GM12878 (cell line): ENCODE measurements around the gene DCLK2. TPM values are rescaled to one million over a fixed set of nuclear protein-coding genes. Genes with fewer than 3 reads are reported as not detected.

Experiments used
- ATAC-seq: fragments of 200-7000 bp; cut with Tn5 transposase; 3 replicates; pipeline ENCODE4 v1.9.1; 2020; ENCODE audit warnings: mild to moderate bottlenecking, moderate library complexity
- BruUV-seq: library from RNA; stranded (reverse); fragments of 400-500 nt; replicated peaks from 2 replicates; lab custom pipeline; 2021; lab: Mats Ljungman, UMichigan
- CTCF ChIA-PET: fragments of 300-600 bp; sonication (Branson Sonifier 250); formaldehyde crosslinking; extraction: SDS; loops from one replicate; lab custom pipeline; 2021; ENCODE audit warnings: inconsistent platforms; lab: Yijun Ruan, JAX
- POLR2A ChIA-PET: fragments of 350-600 bp; formaldehyde crosslinking; extraction: SDS; loops from one replicate; lab custom pipeline; 2021; ENCODE audit warnings: inconsistent platforms; lab: Charles Lee
- RAD21 ChIA-PET: fragments of 300-600 bp; sonication (Branson Sonifier 250); formaldehyde crosslinking; loops from one replicate; lab custom pipeline; 2023; ENCODE audit warnings: antibody characterized with exemption; ENCODE audit not compliant: unreplicated experiment; lab: Charles Lee
- SMC1A ChIA-PET: fragments of 300-600 bp; sonication (Branson Sonifier 250); formaldehyde crosslinking; loops from one replicate; lab custom pipeline; 2023; ENCODE audit not compliant: unreplicated experiment, uncharacterized antibody; lab: Charles Lee
- DNase-seq: peaks from one replicate; pipeline ENCODE4 v3.0.0-alpha.2; 2011; ENCODE audit warnings: low read depth, low spot score
- FAIRE-seq: peaks from 3 replicates; lab custom pipeline; 2011; peaks lifted over from hg19 to GRCh38; lab: Jason Lieb, UNC
- H2AFZ ChIP-seq: 2 replicates; pipeline ENCODE4 v1.6.0; 2011; ENCODE audit warnings: low read depth, low read length, control low read depth; ENCODE audit not compliant: control insufficient read depth
- H3K27ac ChIP-seq: 2 replicates; pipeline ENCODE4 v1.5.1; 2011; ENCODE audit warnings: control low read depth; ENCODE audit not compliant: control insufficient read depth, insufficient read depth
- H3K27me3 ChIP-seq, 2 experiments: replicated peaks in 1 of 2; 2 replicates each; pipeline versions ENCODE4 v1.6.0 to v1.6.1; 2011; ENCODE audit warnings: low read length in 1 of 2; ENCODE audit not compliant: control insufficient read depth in 2 of 2, insufficient read depth in 2 of 2
- H3K36me3 ChIP-seq, 2 experiments: 2 replicates each; pipeline ENCODE4 v1.5.1; 2011; ENCODE audit warnings: low read length in 1 of 2; ENCODE audit not compliant: control insufficient read depth in 2 of 2, insufficient read depth in 2 of 2
- H3K4me1 ChIP-seq: 2 replicates; pipeline ENCODE4 v1.6.1; 2011; ENCODE audit warnings: mild to moderate bottlenecking, low read length, moderate library complexity, mixed read lengths; ENCODE audit not compliant: control insufficient read depth, insufficient read depth
- H3K4me2 ChIP-seq: 2 replicates; pipeline ENCODE4 v1.6.0; 2011; ENCODE audit warnings: control low read depth; ENCODE audit not compliant: control insufficient read depth, insufficient read depth
- H3K4me3 ChIP-seq: fragments of 200-600 bp; sonication (generic); 2 replicates; pipeline ENCODE4 v1.5.1; 2016
- H3K79me2 ChIP-seq: 2 replicates; pipeline ENCODE4 v1.6.0; 2011; ENCODE audit warnings: low read length; ENCODE audit not compliant: control insufficient read depth, insufficient read depth
- H3K9ac ChIP-seq: 2 replicates; pipeline ENCODE4 v1.8.0; 2011; ENCODE audit warnings: low read length, control low read depth, mixed read lengths; ENCODE audit not compliant: control insufficient read depth, insufficient read depth
- H3K9me3 ChIP-seq: replicated peaks from 3 replicates; pipeline ENCODE4 v1.5.1; 2011; ENCODE audit warnings: mild to moderate bottlenecking, low read length; ENCODE audit not compliant: control insufficient read depth, insufficient read depth
- H4K20me1 ChIP-seq: 2 replicates; pipeline ENCODE4 v1.6.0; 2011; ENCODE audit not compliant: control insufficient read depth, insufficient read depth
- BCL3 ChIP-seq: IDR thresholded peaks from 2 replicates; pipeline ENCODE4 v1.6.1; 2011; ENCODE audit warnings: borderline replicate concordance, low read depth, mild to moderate bottlenecking, moderate library complexity, low read length; ENCODE audit not compliant: insufficient read depth, poor library complexity, severe bottlenecking
- BRCA1 ChIP-seq: IDR thresholded peaks from 2 replicates; pipeline ENCODE4 v1.6.1; 2011; ENCODE audit warnings: low read depth, low read length, improper control_type of control experiment
- IKZF2 ChIP-seq, 2 experiments: fragments of 450-650 bp; IDR thresholded peaks; 2 replicates each; pipeline ENCODE4 v1.6.1; 2017; ENCODE audit warnings: mild to moderate bottlenecking in 2 of 2, moderate library complexity in 2 of 2
- WRNIP1 ChIP-seq: IDR thresholded peaks from 2 replicates; pipeline ENCODE4 v1.6.1; 2011; ENCODE audit warnings: low read depth, low read length, improper control_type of control experiment, borderline replicate concordance
- ZBTB4 ChIP-seq: fragments of 450-650 bp; formaldehyde crosslinking; IDR thresholded peaks from 2 replicates; pipeline ENCODE4 v1.4.0; 2022; ENCODE audit warnings: mild to moderate bottlenecking, moderate library complexity
- in situ Hi-C: fragments of 300-500 bp; cut with MboI; formaldehyde crosslinking; loops from 9 replicates; pipeline ENCODE4 v1.14.3; 2018; ENCODE audit warnings: mixed read lengths
- intact Hi-C: fragments of 100-400 bp; cut with micrococcal nuclease; formaldehyde crosslinking; loops from one replicate; pipeline ENCODE4 v1.14.2; 2022; ENCODE audit not compliant: unreplicated experiment
- polyA plus RNA-seq, 11 experiments: library from polyadenylated mRNA; depleted of rRNA in 4 of 11; unstranded in 6 of 11; stranded (reverse) in 5 of 11; fragments of >200 nt; fragmentation: Nextera tagmentation in 4 of 11; fragmentation: Illumina TruSeq in 1 of 11; extraction: Ambion mirVana in 4 of 11; extraction: Trizol in 1 of 11; gene quantifications; 1 replicate in 1 of 11; 2 replicates in 10 of 11; pipeline versions ENCODE4 v1.2.1 to v1.2.3, GENCODE V29; 2011 to 2016; ENCODE audit warnings: inconsistent platforms in 2 of 11, missing spikeins in 2 of 11, low read depth in 1 of 11
- total RNA-seq, 4 experiments: library from RNA; depleted of rRNA in 3 of 4; stranded (reverse); fragments of >200 nt in 3 of 4; fragmentation: Illumina TruSeq in 1 of 4; extraction: Trizol in 1 of 4; gene quantifications; 2 replicates each; pipeline versions ENCODE4 v1.2.1 to v1.2.3, GENCODE V29; 2013 to 2021

Gene DCLK2
- total and polyA plus RNA-seq, 10 of the 15 experiments (the other 5 are each of a cell fraction or from before 2014, with no cell fraction given), result not detected

- TF ChIP-seq ZBTB4 (CRISPR knock-in tag), result no peak
- no peak for TF ChIP-seq WRNIP1
- TF ChIP-seq IKZF2 (IDR thresholded peaks at IDR 0.05), result no peak
- TF ChIP-seq, all 136 proteins: peak for 0
Measured at GRCh38 chr4:150238591-150238990, 160.3 kb downstream of the DCLK2 start (continued).

GRCh38 chr4:150240011-150240410 lies 161.8 kb downstream of the DCLK2 start:
- intact Hi-C loops, result loop anchor here (5.0 kb wide), 1 partner anchor 228 kb away; no protein-coding TSS in a partner anchor
- POLR2A ChIA-PET, result no interaction called here

More at GRCh38 chr4:150240011-150240410, 161.8 kb downstream of the DCLK2 start:
- DNase-seq (no peak), FAIRE-seq (no peak)
- Histone ChIP-seq H3K9me3 (no peaks in the 10 kb centered on the region), H3K27me3 (no peaks in the 10 kb centered on the region; a peak in 1 of 4 replicates), H3K27ac (no peak overlapping the region), H3K4me2 (no peak overlapping the region)
- CTCF ChIA-PET, result no interaction called here
- in situ Hi-C loops, result no loop called here
- TF ChIP-seq BRCA1 (no peak), BCL3 (no peak)
- TF ChIP-seq, all 136 proteins: peak for 0
- no peak overlapping the region for H3K9ac ChIP-seq
- ATAC-seq, result no peak
- H3K4me3 ChIP-seq, result no peak overlapping the region
- BruUV-seq, result no TSS peak
- H2AFZ ChIP-seq, result no peak overlapping the region
- no peaks in the 10 kb centered on the region for H3K36me3 ChIP-seq
- RAD21 ChIA-PET, result no interaction called here
- H3K79me2 ChIP-seq, result no peaks in the 10 kb centered on the region
- H3K4me1 ChIP-seq, result no peaks in the 10 kb centered on the region
- H4K20me1 ChIP-seq, result no peaks in the 10 kb centered on the region
- SMC1A ChIA-PET, result no interaction called here
